ENCODE measurements around the gene C22orf31.
"Not testable (repeated sequence)": the region's sequence is repeated elsewhere in the genome, so short reads cannot be mapped to it uniquely, and the experiment has no call there.

Gene C22orf31

DNA sequence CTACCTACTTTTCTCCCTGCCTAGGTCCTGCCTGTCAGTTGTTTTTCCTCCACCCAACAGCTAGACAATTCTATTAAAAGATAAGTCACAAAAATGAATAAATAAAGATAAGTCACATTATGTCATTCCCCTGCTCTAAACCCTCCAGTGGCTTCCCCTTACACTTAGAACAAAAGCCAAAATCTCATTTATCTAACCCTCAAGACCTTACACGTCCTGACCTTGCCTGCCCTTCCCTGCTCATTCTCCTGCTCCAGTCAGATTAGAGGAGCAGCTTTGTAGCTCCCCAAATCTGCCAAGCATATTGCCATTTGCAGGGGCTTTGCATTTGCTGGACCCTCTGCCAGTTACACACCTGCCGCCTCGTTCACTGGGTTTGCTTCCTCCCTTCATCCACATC lies 27.9 kb upstream of the C22orf31 start:
- H3K27ac Mint-ChIP-seq: no peak overlapping the region
- H3K4me3 Mint-ChIP-seq: no peak overlapping the region
- H3K36me3 Mint-ChIP-seq (ENCODE audit: low read depth): no peaks in the 10 kb centered on the region
- no peaks in the 10 kb centered on the region for H3K4me1 Mint-ChIP-seq (ENCODE audit: low read depth)
- peaks cover 25% of the 10 kb centered on the region for H3K27me3 Mint-ChIP-seq
- no peak for DNase-seq
- H3K9me3 Mint-ChIP-seq: no peaks in the 10 kb centered on the region

DNA sequence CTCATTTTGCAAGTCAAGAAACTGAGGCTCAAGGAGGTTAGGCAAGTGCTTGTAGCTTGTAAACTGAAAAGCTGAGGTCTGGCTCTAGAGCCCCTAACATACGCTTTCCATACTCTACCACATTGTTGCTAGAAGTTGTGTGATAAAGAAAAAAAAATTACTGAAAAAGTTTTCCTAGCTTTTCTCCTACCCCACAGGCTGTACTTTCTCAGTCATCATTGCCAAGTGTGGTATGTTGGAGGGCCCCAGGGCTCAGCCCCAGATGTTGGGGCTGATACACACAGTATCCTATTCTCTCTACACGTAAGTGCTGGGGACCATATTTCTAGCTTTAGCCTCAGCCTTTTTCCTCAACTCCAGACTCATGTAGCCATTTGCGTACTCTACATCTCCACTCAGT lies 27.2 kb upstream of the C22orf31 start:
- no peaks in the 10 kb centered on the region for H3K9me3 Mint-ChIP-seq
- H3K27ac Mint-ChIP-seq: no peak overlapping the region
- H3K27me3 Mint-ChIP-seq: peaks cover 25% of the 10 kb centered on the region
- H3K4me1 Mint-ChIP-seq (ENCODE audit: low read depth): no peaks in the 10 kb centered on the region
- no peak overlapping the region for H3K4me3 Mint-ChIP-seq
- H3K36me3 Mint-ChIP-seq (ENCODE audit: low read depth): no peaks in the 10 kb centered on the region
- DNase-seq: no peak

DNA sequence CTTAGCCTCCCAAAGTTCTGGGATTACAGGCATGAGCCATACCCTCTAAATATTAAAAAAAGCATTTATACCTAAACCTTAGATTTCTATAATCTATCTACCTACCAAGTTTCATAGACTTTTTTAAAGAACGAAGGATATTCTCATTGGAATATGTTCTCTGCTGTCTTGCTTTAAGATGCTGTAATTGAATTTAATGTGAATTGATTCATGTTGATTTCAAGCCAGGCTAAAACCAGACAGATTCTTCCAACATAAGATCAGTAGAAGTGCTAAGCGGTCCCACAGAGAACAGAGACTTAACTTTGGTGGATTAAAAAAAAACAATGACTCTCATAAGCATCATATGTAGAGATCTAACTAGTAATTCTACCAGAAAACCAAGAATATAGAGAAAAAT lies 25.4 kb upstream of the C22orf31 start:
- no peak overlapping the region for H3K27ac Mint-ChIP-seq
- peaks cover 22% of the 10 kb centered on the region for H3K27me3 Mint-ChIP-seq
- DNase-seq: no peak
- no peaks in the 10 kb centered on the region for H3K4me1 Mint-ChIP-seq (ENCODE audit: low read depth)
- H3K36me3 Mint-ChIP-seq (ENCODE audit: low read depth): no peaks in the 10 kb centered on the region
- H3K4me3 Mint-ChIP-seq: no peak overlapping the region
- no peaks in the 10 kb centered on the region for H3K9me3 Mint-ChIP-seq

GRCh38 chr22:29083933-29084591 lies 22.4 kb upstream of the C22orf31 start:
- no peaks in the 10 kb centered on the region for H3K4me1 Mint-ChIP-seq (ENCODE audit: low read depth)
- H3K27ac Mint-ChIP-seq: no peak overlapping the region
- no peaks in the 10 kb centered on the region for H3K36me3 Mint-ChIP-seq (ENCODE audit: low read depth)
- DNase-seq: no peak
- H3K4me3 Mint-ChIP-seq: no peak overlapping the region
- peaks cover 23% of the 10 kb centered on the region for H3K27me3 Mint-ChIP-seq
- no peaks in the 10 kb centered on the region for H3K9me3 Mint-ChIP-seq

- not testable (repeated sequence) for H3K36me3 Mint-ChIP-seq (ENCODE audit: low read depth)
These were observed 21.9 kb upstream of the C22orf31 start for GRCh38 chr22:29083576-29083932.

GRCh38 chr22:29082826-29083545 lies 21.4 kb upstream of the C22orf31 start:
- Mint-ChIP-seq H3K36me3 (ENCODE audit: low read depth) (no peaks in the 10 kb centered on the region), H3K4me1 (ENCODE audit: low read depth) (no peaks in the 10 kb centered on the region), H3K27me3 (peaks cover 30% of the 10 kb centered on the region), H3K9me3 (no peaks in the 10 kb centered on the region), H3K27ac (no peak overlapping the region), H3K4me3 (no peak overlapping the region)
- no peak for DNase-seq

More at GRCh38 chr22:29083576-29083932, 21.9 kb upstream of the C22orf31 start:
- DNase-seq; H3K27ac Mint-ChIP-seq; H3K4me3 Mint-ChIP-seq; H3K9me3 Mint-ChIP-seq; H3K4me1 Mint-ChIP-seq (ENCODE audit: low read depth): not testable (repeated sequence)
- peaks cover 28% of the 10 kb centered on the region for H3K27me3 Mint-ChIP-seq

DNA sequence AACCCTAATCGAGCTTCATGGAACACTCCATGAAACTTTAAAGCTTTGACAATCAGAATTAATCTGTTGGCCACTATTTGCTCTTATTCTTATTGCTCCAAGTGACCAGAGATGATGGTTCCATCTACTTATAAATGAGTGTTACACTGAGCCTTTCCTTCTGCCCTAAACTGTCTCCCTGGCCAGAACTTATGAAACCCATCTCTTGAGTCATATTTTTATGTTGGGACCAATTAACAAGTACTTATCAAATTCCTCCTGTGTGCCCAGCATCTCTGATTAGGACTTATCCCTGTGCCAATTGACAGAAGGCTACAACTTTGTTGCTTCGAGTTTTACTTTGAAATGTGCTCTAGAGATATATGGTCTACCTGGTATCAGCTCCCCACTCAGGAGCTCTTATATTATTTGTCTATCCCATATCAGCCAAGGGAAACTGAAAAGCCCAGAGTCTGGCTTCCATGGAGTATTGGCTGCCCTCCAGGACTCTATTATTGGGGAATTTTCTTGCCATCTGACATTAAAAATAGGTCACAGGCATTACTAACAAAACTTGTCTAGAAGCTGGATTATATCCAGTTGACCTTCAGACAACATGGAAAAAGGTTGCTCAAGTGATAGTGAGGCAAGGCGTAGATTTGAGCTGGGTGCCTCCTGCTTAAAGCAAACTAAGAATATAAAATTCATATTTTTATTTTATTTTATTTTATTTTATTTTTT lies 20.0 kb upstream of the C22orf31 start:
- Mint-ChIP-seq H3K4me1 (ENCODE audit: low read depth) (no peaks in the 10 kb centered on the region), H3K4me3 (no peak overlapping the region), H3K27me3 (peaks cover 37% of the 10 kb centered on the region), H3K27ac (no peak overlapping the region), H3K9me3 (no peaks in the 10 kb centered on the region), H3K36me3 (ENCODE audit: low read depth) (no peaks in the 10 kb centered on the region)
- no peak for DNase-seq

DNA sequence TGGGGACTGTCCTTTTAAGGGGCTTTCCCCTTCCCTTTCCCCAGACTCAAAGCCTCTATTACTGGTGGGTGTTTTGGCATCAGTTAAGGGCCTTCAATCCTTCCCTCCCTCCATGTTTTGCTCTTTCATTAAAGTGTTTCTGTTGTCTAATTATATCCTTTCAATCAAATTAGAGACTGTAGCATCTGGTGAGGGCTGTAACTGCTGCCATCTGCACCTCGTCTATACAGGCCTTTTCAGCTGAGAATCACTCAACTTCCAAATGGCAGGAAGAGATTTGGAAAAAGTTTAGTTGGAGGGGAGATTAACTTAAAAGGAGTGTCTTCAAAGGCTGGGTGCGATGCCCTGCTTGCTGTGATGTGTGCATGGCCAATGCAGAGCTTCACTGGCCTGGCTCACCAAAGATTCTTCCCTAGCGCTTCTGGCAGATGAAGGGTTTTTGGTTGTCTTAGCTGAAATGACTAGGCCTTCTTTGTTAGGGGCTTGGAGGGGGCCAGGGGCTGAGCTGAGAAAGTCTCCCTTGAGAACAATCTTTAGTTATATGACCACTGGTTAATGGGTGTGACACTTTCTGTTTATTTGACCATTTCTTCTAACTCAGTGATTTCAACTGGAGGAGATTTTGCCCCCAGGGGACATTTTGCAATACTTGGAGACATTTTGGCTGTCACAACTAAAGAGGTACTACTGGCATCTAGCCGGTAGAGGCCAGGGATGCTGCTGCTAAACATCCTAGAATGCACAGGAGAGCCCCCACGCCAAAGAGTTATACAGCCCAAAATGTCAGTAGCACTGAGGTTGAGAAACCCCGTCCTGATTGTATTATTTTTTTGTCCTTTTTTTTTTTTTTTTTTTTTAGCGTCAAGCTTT lies 18.7 kb upstream of the C22orf31 start:
- Mint-ChIP-seq H3K4me3 (no peak overlapping the region), H3K4me1 (ENCODE audit: low read depth) (no peaks in the 10 kb centered on the region), H3K27ac (no peak overlapping the region), H3K9me3 (no peaks in the 10 kb centered on the region), H3K36me3 (ENCODE audit: low read depth) (no peaks in the 10 kb centered on the region), H3K27me3 (peaks cover 43% of the 10 kb centered on the region)
- no peak for DNase-seq

DNA sequence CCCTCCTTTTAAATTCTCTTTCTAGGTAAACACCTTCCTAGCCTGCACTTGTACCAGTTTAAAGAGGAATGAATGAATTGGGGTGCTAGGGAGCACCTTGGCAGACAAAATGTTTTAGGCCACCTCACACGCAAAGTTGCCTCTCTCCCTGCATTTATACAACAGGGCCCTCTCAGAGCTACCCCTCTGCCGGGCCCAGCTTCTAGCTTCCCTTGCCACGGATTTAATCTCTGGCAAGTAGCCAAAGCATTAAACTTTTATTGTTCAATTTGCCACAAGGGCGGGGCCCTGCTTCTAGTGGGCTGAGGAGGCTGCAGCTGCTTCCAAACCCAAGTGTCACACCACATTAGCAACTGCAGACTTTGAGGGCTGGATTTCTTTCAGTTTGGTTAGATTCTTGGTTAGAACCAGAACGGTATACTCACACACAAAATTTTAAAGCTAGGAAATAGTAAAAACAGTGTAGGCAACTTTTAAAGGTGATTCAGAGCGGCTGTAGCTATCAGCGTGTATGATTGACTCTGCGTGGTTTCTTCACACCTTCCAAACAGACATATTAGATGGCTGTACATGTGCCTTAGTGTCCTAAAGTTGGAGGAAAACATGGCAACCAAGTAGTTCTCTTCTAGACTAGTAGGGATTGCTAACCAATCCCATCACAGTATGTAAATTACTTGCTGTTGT lies 17.7 kb upstream of the C22orf31 start:
- H3K9me3 Mint-ChIP-seq: no peaks in the 10 kb centered on the region
- no peaks in the 10 kb centered on the region for H3K4me1 Mint-ChIP-seq (ENCODE audit: low read depth)
- DNase-seq: no peak
- H3K4me3 Mint-ChIP-seq: no peak overlapping the region
- no peak overlapping the region for H3K27ac Mint-ChIP-seq
- peaks cover 52% of the 10 kb centered on the region for H3K27me3 Mint-ChIP-seq
- H3K36me3 Mint-ChIP-seq (ENCODE audit: low read depth): no peaks in the 10 kb centered on the region

DNA sequence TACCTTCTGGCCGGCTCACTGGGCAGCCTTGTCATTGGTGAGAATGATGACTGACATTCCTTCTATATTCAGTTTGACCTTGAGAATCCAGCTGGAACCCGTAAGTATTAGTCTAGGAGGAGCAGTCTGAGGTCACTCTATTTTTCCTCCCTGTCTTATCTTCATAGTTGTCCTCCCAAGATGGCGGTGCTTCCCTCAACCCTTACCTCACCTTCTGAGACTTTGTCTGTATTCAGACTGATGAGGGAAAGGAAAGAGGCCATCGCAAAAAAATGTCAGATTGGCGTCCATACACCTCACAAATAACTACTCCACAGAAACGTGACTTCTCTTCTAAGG lies 17.2 kb upstream of the C22orf31 start:
- no peak for DNase-seq
- no peaks in the 10 kb centered on the region for H3K9me3 Mint-ChIP-seq
- no peak overlapping the region for H3K27ac Mint-ChIP-seq
- no peaks in the 10 kb centered on the region for H3K36me3 Mint-ChIP-seq (ENCODE audit: low read depth)
- peaks cover 57% of the 10 kb centered on the region for H3K27me3 Mint-ChIP-seq
- peaks cover 4% of the 10 kb centered on the region for H3K4me1 Mint-ChIP-seq (ENCODE audit: low read depth)
- H3K4me3 Mint-ChIP-seq: no peak overlapping the region

DNA sequence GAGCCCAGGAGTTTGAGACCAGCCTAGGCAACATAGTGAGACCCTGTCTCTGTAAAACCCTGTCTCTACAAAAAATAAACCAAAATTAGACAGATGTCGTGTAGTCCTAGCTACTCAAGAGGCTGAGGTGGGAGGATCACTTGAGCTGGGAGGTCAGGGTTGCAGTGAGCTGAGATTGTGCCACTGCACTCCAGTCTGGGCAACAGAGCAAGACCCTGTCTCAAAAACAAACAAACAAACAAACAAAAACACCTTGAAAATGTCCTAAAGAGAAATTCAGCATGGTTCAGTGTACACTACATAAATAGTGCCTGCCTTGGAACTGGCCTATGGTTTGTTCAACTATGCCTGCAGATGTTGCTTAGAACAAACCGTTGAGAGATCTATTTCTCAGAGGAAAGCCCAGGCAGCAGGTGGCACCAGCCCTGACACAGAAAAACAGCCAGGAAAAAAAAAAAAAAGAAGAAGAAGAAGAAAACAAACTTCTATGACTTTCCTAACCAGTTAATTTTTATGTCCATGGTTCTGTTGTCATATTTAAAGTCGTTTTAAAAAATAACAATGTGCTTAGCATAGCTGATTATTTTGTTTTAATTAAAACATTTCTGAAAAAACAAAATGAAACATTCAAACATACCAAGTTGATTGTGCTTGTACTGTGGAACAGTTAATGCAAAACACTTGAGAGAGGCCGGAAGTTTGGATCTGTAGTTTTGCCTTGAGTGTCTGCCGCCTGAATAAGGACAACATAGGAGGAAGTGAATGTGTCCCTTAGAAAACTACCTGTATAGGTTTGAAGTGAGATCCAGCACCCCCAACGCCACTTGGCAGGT lies 16.6 kb upstream of the C22orf31 start:
- H3K27ac Mint-ChIP-seq: no peak overlapping the region
- DNase-seq: no peak

DNA sequence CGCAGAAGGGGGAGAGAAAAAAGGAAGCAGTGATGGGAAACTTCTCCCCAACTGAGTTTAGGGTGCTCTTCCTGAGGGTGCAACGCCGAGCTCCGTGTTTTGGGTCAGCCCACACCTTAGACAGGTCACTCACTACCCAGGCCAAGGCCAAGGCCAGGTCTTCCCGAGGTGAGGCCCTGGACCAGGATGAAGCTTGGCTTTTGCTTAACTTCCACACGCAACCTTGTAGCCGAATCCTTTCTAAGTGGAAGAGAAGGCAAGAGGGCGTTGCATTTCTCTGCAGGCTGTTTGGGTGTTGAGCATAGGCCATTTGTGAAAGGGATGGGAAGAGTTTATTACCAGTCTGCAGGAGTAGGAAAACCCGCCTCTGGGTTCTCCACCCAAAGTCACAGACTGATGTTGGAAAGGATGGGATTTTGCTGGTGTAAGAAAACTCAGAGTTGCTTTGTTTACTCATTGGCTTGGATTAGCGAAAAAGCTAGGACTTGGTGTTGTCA lies 12.7 kb upstream of the C22orf31 start:
- H3K9me3 Mint-ChIP-seq: no peaks in the 10 kb centered on the region
- H3K36me3 Mint-ChIP-seq (ENCODE audit: low read depth): no peaks in the 10 kb centered on the region
- peaks cover 23% of the 10 kb centered on the region for H3K4me1 Mint-ChIP-seq (ENCODE audit: low read depth)
- H3K27me3 Mint-ChIP-seq: peaks cover 78% of the 10 kb centered on the region
- no peak overlapping the region for H3K27ac Mint-ChIP-seq
- no peak for DNase-seq
- peak overlapping the region; percentile 59 for H3K4me3 Mint-ChIP-seq

More for the DNA sequence above, 16.6 kb upstream of the C22orf31 start:
- H3K4me3 Mint-ChIP-seq: no peak overlapping the region
- peaks cover 62% of the 10 kb centered on the region for H3K27me3 Mint-ChIP-seq
- no peaks in the 10 kb centered on the region for H3K9me3 Mint-ChIP-seq
- H3K4me1 Mint-ChIP-seq (ENCODE audit: low read depth): peaks cover 7% of the 10 kb centered on the region
- no peaks in the 10 kb centered on the region for H3K36me3 Mint-ChIP-seq (ENCODE audit: low read depth)

- Mint-ChIP-seq H3K9me3 (no peaks in the 10 kb centered on the region), H3K36me3 (ENCODE audit: low read depth) (no peaks in the 10 kb centered on the region), H3K4me3 (peak overlapping the region; percentile 59), H3K4me1 (ENCODE audit: low read depth) (peaks cover 23% of the 10 kb centered on the region), H3K27ac (no peak overlapping the region), H3K27me3 (peaks cover 77% of the 10 kb centered on the region)
- peak; percentile 45 for DNase-seq
These were observed 12.1 kb upstream of the C22orf31 start for GRCh38 chr22:29073618-29074275.
